Colon (tissue), 2 donors: ENCODE data around the gene HS6ST2.

ENCODE experiments used
- FAIRE-seq: peaks from 2 replicates; lab custom pipeline; 2012; peaks lifted over from hg19 to GRCh38; lab: Jason Lieb, UNC
- donor health status: control.
- donor health status: control.

Gene HS6ST2

DNA sequence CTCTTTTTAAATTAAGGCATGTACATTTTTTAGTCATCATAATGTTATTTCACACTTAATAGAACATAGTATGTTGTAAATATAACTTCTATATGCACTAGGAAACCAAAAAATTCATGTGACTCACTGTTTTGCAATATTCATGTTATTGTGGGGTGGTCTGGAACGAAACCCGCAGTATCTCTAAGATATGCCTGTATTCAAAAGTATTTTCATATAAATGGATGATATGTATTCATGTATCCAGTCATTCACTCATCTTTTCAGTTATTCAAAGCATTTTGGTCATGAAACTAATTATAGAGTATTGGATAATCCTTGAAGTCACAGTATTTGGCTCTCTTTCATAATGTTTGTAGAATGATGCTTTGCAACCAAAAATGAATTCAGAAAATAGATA lies 168.1 kb downstream of the HS6ST2 start:
- FAIRE-seq, result peak; percentile 33

DNA sequence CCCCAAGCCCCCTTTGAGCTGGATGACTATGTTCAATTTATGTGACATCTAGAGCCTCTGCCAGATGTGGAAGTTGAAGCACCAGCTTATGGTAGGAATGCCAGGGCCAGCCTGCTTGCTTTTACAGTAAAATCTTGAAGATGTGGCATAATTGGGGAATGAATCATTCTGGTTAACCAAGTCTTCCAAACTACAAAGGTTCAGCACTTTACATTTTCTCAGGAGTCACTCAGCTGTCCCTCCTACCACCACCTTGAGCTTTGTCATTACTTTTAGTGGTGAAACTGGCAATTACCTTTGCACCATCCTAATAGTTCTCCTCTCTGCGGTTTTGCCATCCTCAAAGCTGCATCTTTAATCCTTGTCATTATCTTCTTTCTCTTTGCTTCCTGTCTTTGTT lies 172.2 kb downstream of the HS6ST2 start:
- FAIRE-seq, result no peak

DNA sequence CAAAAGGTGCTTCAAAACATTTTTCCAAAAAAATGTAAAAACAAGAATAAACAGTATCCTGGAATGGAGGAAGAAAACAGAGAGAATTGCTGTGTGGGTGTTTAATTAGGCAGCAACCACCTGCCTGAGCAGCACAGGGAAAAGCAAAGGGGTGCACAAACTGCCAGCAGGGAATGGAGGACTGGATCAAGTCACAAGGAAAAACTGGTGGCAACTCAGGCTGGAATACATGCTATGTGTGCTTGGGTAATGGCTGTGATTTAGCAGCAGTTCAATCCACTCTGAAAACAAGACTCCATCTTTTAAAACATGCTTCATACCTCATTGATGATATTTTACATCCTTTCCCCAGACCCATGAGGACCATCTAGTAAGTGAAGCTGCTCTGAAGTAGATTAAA lies 179.5 kb downstream of the HS6ST2 start:
- no peak for FAIRE-seq

DNA sequence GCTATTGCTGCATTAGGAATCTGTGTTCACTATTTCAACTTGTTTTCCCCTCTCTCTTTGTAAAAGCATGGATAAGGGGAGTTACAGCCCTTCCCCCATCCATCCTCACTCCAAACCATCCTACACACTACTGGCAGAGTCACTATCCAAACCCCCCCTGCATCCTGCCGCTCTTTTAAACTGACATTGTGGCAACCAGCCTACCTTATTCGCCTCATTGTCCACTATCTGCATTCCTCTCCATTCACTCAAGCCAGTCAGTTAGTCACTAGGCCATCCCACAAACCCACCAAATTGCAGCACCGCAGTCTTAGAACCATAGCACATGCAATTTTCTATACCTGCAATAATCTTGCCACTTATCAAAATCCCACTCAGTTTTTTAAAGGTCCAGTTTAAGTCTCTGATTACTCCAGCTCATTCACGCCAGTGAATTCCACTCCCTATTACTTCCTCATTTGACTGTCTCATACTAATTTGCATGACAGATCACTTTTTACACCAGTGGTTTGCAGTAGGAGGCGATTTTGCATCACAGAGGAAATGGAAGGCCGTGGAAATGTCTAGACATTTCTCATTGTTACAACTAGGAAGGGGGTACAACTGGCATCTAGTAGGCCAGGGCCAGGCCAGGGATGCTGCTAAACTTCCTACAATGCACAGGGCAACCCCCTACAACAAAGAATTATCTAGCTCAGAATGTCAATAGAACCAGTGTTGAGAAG lies 181.8 kb downstream of the HS6ST2 start:
- FAIRE-seq, result no peak

DNA sequence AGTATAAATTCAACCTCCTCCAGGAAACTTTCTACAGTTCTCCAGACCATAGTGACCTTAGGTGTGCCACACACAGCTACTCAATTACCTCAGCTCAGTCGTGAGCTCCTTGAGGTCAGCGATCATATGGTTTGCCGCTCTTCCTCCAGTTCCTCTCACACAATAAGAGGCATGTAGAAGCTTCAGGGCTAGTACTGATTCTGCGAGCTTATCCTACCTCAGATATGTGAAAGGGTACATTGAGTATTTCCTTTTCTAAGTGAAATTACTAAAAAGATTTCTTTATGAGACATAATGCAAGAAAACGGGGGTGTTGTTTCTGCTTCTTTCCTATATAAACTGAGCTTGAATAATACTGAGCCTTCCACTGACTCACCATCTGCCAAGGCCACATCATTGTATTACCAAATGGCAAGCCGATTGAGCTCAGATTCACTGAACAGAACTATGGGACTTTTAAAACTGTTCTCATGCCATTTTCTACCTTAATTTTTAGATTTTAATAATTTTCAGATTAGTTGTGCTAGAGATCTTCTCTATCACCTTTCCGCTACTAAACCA lies 183.1 kb downstream of the HS6ST2 start:
- no peak for FAIRE-seq

DNA sequence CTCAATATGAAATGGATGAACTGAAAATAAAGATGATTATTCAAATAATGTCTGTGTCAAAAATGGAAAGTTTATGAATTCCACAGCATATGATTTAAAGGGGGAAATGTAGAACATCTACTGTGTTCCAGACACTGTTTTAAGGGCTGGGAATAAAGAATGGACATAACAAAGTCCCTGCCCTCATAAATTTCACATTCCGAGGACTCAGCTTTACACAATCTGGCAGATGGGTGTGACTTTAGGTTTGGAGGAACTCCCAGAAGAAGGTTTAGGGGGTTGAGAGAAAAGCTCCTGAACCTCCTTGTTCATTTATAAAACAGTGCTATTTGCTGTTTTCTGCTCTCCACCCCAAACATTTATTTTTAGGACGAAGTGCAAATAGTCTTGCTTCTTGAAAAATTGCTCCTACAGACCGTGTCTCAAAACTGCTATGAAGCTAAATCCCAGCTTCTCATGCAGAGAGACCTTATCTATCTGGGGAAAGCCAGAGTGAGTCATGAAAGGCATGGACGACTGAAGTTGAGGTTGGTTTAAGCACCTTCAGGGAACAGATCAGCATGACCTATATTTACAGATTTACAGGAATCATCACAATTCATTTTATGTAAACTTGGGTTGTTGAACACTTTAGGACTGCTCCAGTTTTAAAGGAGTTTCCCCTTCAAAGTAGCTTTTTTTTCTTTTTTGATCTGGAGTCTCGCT lies 184.3 kb downstream of the HS6ST2 start:
- FAIRE-seq, result no peak

DNA sequence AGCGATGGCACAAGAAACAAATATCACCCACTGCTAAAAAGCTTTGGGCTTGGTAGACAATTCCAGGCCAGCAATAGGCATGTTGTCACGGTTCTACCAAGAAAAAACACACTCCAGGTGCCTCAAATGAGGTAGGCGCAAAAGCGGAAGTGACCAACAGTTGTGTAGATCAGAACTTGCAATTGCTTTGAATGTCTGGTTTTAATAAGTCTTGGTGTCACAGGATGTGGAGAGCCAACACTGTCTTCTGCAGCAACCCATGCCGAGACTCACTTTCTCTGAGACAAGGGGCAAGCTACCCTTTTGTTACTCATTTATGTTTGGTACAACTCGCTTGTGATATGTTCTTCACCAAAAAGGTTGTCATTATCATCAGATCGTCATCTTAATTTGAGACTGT lies 188.8 kb downstream of the HS6ST2 start:
- FAIRE-seq, result no peak

DNA sequence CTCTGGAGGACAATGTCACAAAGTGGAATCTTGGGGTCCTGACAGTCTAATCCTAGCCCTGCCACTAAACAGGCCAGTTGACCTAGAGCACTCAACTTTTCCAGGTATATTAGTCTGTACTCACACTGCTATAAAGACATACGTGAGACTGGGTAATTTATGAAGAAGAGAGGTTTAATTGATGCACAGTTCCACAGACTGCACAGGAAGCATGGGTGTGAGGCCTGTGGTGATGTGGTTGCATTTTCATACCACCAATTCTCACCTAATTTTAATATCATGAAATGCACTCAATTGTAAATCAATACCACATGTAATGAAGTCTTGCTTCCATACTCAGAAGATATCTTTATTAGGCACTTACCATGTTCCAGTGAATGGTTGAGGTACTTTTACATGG lies 192.0 kb downstream of the HS6ST2 start:
- FAIRE-seq, result no peak

DNA sequence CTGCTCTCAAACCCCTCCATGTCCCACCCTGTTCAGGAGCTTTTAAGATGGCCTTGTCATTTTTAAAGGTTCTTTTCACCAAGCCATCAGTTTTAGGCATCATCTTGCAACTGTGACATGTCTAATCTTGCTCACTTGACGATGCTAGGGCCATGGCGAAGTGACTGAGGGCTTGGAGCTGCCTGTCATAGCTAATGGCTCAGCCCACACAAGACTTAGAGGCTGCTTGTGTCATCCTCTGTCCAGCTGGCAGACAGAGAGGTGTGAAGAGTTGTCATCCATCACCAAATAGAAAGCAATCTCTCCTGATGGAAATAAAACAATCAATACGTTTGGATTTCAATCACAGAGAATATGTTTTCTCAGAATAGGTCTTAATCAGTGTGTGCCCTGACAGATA lies 194.9 kb downstream of the HS6ST2 start:
- FAIRE-seq, result no peak

DNA sequence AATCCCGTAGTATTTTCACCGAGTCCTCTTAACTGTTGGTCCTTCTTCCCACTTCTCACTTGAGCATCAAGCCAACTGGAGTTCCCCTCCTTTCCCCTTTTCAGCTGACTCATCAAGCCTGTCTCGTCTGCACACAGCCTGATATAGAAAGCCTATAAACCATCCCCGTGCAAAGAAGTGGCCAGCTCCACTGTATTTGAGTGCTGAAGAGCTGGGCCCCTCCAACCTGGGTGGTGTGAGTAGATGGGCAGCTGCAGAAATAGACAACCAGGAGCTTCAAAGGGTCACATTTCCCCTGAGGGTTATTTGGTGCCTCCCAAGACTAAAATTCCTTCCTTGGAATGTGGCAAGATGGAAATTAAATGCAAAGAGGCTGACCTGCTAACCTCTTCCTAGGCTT lies 199.7 kb downstream of the HS6ST2 start:
- no peak for FAIRE-seq

DNA sequence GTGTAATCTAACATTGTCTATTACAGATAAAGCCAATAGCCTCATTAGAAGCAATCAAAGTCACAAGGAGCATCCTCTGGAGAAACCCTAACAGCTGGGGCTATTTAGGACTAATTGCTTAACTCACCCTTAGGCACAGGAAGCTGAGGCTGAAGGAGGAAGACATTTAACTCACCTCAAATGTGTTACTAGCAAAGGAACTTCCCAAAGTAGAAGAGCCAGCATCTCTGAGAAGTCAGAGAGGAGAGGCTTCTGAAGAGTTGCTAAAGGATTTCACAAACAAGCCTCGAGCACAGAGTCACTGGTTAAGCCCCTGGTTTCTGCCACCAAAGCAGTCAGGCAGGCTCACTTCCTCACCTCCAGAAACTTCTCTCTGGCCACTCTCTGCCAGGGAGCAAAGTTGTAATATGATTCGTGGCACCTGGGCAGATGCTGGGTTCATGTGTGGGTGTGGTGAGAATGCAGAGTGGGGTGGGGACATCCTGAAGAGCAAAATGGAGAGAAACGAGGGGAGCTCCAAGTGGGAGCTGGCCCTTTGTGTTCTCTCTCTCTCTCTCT lies 201.3 kb downstream of the HS6ST2 start:
- no peak for FAIRE-seq

DNA sequence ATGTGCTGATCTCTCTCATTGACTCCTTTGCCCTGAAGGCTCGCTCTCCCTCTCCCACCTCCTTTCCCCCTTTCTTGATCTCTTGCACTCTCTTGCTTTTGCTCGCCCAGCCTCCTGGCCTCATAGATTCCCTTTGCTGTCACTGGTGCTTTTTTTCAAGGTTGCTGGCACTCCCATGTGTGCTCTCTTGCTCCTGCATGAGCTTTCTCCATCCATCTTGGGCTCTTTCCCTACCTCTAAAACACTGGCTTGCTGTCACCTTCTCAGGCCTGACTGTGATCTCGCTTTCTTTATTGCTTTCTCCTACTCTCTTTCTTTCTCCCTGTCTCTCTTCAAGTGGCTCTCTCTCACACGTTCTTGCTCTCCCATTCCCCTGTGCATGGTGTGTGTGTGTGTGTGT lies 202.0 kb downstream of the HS6ST2 start:
- no peak for FAIRE-seq

DNA sequence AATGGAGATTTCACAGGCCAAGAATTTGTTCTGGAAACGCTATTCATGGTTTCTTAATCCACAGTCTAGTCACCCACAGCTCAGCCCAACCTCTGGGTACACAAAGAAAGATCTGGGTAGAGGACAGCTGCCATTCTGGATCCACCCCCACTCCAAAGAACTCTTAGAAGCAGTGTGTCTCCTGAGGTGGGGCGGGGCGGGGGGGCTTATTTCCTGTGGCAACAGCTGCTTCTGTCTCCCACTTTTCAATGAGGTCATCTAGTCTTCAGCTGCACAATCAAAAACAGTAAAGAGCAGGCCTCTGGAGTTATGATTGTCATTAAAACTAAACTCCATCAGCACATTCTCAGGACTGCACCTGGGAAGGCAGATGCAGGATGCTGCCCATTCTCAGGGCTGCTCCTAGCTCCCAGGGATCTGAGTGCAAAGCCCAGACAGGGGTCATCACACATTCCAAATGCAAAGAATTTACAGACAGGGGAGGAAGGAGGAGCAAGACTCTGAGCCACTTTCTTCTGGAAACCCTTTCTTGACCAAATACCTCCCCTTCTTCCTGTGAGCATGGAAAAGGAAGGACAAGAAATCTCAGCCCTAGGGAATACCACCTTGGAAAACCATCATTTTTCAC lies 207.3 kb downstream of the HS6ST2 start:
- no peak for FAIRE-seq

DNA sequence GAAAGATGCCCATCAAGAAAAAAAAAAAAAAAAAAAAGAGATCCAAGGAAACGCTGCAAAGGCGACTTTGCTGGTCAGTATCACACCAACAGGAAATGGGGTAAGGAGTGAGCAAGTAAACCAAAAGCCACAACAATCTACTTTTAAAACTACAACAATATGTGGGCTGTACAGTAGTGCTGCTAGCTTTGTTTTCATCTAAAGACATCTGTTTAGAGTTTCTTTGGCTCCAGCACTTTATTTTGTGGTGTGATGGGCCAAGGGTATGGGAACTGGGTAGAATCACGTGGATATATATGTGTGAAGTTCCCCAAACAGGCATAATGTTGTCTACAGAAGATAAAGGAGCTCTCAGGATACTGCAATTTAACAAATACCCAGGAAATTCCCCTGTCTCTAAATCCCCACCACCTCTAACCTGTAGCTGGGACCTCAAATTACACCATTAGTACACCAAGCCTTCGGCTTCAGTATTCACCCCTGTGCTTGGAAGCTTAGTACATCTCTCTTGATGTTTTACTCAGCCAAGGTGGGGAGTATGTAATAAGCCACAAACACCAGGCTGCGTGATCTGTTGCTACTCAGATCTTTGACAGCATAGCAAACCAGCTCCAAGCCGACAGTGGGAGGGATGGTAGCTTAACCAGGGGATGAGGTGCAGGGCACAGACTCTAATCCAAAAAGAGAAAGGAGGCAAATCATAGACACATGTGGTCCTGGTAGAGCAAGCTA lies 207.9 kb downstream of the HS6ST2 start:
- FAIRE-seq, result no peak

DNA sequence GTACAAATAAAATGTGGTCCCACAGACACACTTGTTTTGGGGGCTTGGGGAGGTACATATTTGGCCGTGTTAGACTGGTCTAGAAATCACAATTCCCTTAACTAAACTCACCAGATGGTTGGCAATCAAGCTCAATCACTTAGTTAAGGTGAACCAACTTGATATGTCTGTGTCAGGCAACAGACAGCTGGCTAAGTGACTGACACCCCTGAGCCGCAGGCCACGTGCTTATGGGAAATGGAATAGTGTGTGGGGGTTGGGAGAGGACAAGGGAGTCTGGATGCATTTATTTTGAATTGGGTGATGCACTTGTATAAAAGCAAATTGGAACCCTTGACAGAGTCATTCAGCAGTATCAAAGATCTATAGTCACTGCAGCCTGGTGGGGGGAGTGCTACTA lies 209.0 kb downstream of the HS6ST2 start:
- FAIRE-seq, result no peak

DNA sequence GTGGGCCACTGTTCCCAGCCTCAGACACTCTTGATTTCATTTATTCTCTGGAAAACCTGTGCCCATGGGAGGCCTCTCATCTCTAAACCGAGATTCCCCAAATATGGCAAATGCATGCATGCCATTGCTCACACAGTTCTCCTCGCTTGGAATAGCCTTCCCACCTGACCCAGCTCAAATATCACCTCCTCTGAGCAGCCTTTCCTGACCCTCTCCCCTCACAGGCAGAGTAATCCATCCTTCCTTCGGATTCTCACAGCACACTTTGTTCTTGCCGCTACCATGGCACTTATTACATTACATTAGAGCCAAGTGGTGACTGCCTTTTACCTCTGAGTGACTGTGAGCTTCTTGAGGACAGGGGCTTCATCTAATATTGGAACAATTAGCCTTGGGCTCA lies 209.5 kb downstream of the HS6ST2 start:
- FAIRE-seq, result no peak

DNA sequence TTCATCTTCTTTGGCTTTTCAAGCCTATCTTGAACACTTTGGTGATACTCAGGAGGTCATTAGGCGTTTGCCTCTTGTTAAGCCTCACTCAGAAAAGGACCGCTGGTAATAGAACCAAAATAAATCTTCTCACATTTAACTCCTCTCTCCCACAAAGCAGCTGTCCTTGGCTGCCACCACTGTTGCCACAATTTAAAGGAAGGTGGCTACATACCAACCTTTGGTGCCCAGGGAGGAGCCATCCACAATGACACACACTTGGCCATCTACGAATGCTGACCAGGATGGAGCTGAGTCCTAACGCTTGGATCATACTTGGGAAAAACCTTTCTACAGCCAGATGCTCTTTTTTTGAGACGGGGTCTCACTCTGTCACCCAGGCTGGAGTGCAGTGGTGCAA lies 210.2 kb downstream of the HS6ST2 start:
- FAIRE-seq, result no peak

DNA sequence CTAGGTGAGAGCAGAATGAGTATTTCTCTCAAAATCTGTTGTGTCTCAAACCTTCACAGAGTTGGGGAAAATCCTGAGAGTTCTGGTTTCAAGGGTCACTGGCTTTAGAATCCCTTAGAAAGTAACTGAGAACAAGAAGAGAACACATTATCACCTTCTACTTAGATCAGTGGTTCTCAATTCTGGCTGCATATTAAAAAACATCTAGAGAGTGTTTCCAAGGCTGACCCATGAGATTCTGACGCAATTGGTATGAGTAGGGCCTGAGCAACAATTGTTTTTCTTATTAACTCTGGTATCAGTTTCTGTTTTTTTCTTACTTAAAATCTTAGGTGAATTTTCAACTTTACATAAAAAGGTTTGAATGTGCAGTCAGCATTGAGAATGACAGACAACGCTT lies 212.8 kb downstream of the HS6ST2 start:
- peak; percentile 31 for FAIRE-seq

DNA sequence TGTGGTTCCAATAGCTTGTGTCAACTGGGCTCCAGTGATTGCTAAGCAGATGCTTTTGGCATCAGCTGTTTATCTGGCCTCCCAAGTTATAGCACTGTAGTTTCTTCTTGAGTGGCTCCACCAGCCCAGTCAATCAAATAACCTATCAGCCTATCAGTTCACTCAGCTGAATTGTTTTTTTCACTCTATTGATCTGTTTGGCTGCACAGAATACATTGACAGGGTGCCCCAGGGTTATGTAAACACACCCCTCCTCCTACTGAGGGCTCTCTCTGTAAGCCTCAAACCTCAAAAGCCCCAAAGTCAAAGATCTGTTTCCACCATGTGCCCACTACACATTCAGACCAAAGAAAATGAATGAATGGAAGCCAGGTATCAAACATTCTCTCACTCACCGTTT lies 214.0 kb downstream of the HS6ST2 start:
- no peak for FAIRE-seq

DNA sequence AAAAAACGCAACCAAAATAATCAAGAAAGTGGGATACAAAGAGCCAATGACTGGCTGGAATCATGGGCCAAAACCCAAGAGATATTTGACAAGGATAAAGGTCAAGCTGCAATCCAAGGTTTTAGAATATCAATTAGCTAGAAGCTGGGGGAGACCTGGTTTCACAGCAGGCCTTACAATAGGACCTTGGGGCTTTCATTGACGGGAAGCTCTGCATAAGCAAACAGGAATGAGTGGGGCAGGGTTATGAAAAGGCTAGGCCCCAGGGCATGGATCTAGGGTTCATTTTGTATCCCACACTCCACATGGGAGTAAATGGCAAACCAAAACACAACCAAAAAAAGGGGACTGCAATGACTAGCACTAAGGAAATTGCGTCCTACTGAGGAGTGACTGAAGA lies 215.3 kb downstream of the HS6ST2 start:
- no peak for FAIRE-seq

DNA sequence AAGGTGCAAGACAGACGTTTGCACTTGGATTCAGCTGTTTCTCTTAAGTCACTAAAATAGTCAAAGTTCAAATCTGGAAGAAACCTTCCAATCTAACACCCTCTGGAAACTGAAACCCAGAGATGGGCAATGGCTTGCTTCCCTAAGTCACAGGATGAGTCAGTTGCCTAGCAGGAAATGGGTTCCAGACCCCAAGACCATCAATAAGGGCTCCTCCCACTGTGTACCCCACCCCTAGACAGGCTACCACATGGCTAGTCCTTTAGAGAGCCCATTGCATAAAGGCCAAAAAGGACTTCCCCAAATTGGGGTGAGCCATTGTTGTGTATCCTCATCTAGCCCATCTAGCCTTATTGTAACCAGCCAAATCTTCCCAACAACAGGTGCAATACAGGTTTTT lies 216.2 kb downstream of the HS6ST2 start:
- no peak for FAIRE-seq

DNA sequence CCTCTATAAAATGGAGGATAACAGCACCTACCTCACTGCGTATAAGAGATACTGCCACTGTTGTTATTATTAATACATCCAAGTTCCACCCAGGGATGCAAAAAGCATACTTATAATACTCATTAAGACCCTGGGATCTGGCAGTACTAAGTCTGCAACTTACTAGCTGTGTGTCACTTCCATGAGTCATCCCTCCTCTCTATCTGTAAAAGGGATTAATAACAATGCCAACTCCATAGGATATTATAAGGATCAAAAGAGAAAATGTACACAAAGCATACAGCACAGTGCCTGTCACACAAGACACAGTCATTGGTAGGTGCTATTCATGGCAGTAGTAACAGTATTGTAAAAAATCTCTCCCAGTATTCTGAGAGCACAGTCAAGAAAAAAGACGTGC lies 216.7 kb downstream of the HS6ST2 start:
- no peak for FAIRE-seq
